Measurements from ENCODE around the gene KMT2E.

DNA sequence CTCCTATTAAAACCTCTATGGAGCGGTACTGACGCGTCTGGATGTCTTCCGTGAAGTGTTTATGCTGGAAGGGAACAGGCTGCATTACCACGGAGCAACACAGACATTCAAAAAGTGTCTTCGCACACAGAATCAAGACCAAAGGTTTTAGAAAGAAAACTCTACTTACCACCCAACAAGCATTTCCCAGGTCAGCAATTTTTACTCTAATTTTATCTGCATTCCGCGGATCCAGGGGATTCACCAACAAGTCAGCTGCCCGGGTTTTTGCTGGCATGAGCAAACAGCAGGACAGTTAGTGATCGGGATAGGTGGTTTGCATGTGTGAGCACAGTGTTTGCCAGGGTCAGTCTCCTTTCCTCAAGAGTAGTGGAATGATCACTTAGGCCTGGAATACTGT lies 118.8 kb downstream of the KMT2E start:
- no peak for TF ChIP-seq POLR2AphosphoS5 (IDR thresholded peaks at IDR 0.05; ENCODE audit: low read depth, low read length)
- no peak for TF ChIP-seq POLR2A (IDR thresholded peaks at IDR 0.05; ENCODE audit: low read depth, low read length)

Data from GM12892 (cell line).